MCF 10A (cell line): Measurements from ENCODE around the gene MPZL1. TPM values are rescaled to one million over a fixed set of nuclear protein-coding genes. Genes with fewer than 3 reads are reported as not detected.
A peak's percentile ranks its signal among the peaks of the same experiment; 100 is the strongest.

Experiments
- BruUV-seq: library from RNA; stranded (reverse); fragments of 400-500 nt; replicated peaks from 2 replicates; lab custom pipeline; 2021; lab: Mats Ljungman, UMichigan
- CTCF ChIA-PET: fragments of 300-600 bp; sonication (Branson Sonifier 250); formaldehyde crosslinking; extraction: SDS; loops from one replicate; lab custom pipeline; 2021; ENCODE audit warnings: antibody characterized with exemption, inconsistent platforms; lab: Yijun Ruan, JAX
- POLR2A ChIA-PET: fragments of 300-600, 350-650 bp; sonication (Branson Sonifier 250); formaldehyde crosslinking; extraction: SDS; loops from one replicate; lab custom pipeline; 2020; ENCODE audit warnings: antibody characterized with exemption, inconsistent platforms; lab: Yijun Ruan, JAX
- DNase-seq: peaks from one replicate; pipeline ENCODE4 v3.0.0-alpha.2; 2018; ENCODE audit not compliant: unreplicated experiment
- H3K27ac Mint-ChIP-seq: one replicate; pipeline ENCODE4 v1.8.0; 2022; ENCODE audit warnings: mild to moderate bottlenecking, low read depth, mixed read lengths; ENCODE audit not compliant: unreplicated experiment
- H3K27me3 Mint-ChIP-seq: one replicate; pipeline ENCODE4 v1.8.0; 2022; ENCODE audit warnings: mixed read lengths; ENCODE audit not compliant: insufficient read depth, unreplicated experiment
- H3K36me3 Mint-ChIP-seq: one replicate; pipeline ENCODE4 v1.8.0; 2022; ENCODE audit warnings: mild to moderate bottlenecking, moderate library complexity, mixed read lengths; ENCODE audit not compliant: insufficient read depth, unreplicated experiment
- H3K4me1 Mint-ChIP-seq: one replicate; pipeline ENCODE4 v1.8.0; 2022; ENCODE audit warnings: mixed read lengths; ENCODE audit not compliant: insufficient read depth, unreplicated experiment
- H3K4me3 Mint-ChIP-seq: one replicate; pipeline ENCODE4 v1.8.0; 2022; ENCODE audit warnings: mild to moderate bottlenecking, moderate library complexity, mixed read lengths; ENCODE audit not compliant: unreplicated experiment
- H3K9me3 Mint-ChIP-seq: one replicate; pipeline ENCODE4 v1.8.0; 2022; ENCODE audit warnings: mixed read lengths; ENCODE audit not compliant: unreplicated experiment
- CTCF ChIP-seq: fragments of 200-600 bp; IDR thresholded peaks from one replicate; pipeline ENCODE4 v1.8.0; 2022; ENCODE audit warnings: antibody characterized with exemption, mild to moderate bottlenecking; ENCODE audit not compliant: unreplicated experiment
- intact Hi-C: fragments of 100-400 bp; cut with micrococcal nuclease; formaldehyde crosslinking; loops from 2 replicates; pipeline ENCODE4 v1.14.1; 2022
- total RNA-seq: library from RNA; stranded (reverse); gene quantifications from 2 replicates; pipeline ENCODE4 v1.2.3, GENCODE V29; 2022

MPZL1 gene
- total RNA-seq, 1 experiment from 2014 or later, result 169 TPM

DNA sequence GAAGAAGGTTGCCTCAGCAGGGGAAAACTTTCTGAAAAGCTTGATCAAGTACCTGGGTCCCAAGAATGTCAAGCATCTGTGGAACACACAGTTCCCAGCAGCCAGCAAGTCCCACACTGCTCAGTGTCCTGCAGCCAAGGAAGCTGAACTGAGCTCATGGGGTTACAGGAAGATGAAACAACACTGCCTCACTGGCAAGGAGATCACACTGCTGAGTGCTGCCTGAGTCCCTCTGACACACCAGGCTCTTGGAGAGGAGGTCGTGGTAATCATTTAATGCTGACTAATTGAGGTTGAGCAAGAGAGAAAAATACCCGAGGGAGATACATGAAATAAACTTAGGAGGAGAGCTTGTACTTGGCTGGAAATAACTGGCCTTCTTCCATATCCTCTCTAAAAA, 75.2 kb downstream of the MPZL1 start:
- peak; percentile 100 for DNase-seq
- Mint-ChIP-seq H3K36me3 (peaks cover 40% of the 10 kb centered on the region), H3K9me3 (no peaks in the 10 kb centered on the region), H3K4me1 (peaks cover 63% of the 10 kb centered on the region), H3K27ac (peak overlapping the region; percentile 83), H3K27me3 (no peaks in the 10 kb centered on the region), H3K4me3 (peak overlapping the region; percentile 57)
- TF ChIP-seq CTCF, result peak; percentile 12
- BruUV-seq, result no TSS peak
- intact Hi-C loops, result loop anchor here (1.0 to 2.0 kb wide), 3 partner anchors 76 to 140 kb away; partner anchors contain the start of genes DCAF6, MPC2 and MPZL1
- ChIA-PET POLR2A (interaction anchor here (0.6 to 9.7 kb wide), 37 partner anchors 8 to 577 kb away, joined by 3 to 202 read pairs (median 4); partner anchors contain the start of genes CREG1, DCAF6, MPC2 and MPZL1), CTCF (interaction anchor here (0.6 to 2.7 kb wide), 12 partner anchors 11 to 285 kb away, joined by 3 to 43 read pairs (median 8); no protein-coding TSS in a partner anchor)

GRCh38 chr1:167798952-167799351, 77.2 kb downstream of the MPZL1 start:
- H3K4me3 Mint-ChIP-seq, result no peak overlapping the region
- ChIA-PET POLR2A (interaction anchor here (0.6 to 9.7 kb wide), 13 partner anchors 8 to 245 kb away, joined by 3 to 202 read pairs (median 3); partner anchors contain the start of genes CREG1, DCAF6, MPC2 and MPZL1), CTCF (interaction anchor here (0.6 to 6.0 kb wide), 10 partner anchors 8 to 471 kb away, joined by 3 to 67 read pairs (median 6); no protein-coding TSS in a partner anchor)
- no peak for DNase-seq
- H3K4me1 Mint-ChIP-seq, result peaks cover 63% of the 10 kb centered on the region
- no peaks in the 10 kb centered on the region for H3K27me3 Mint-ChIP-seq
- no peak overlapping the region for H3K27ac Mint-ChIP-seq
- no TSS peak for BruUV-seq
- intact Hi-C loops, result no loop called here
- TF ChIP-seq CTCF, result no peak
- no peaks in the 10 kb centered on the region for H3K9me3 Mint-ChIP-seq
- peaks cover 27% of the 10 kb centered on the region for H3K36me3 Mint-ChIP-seq

- peaks cover 19% of the 10 kb centered on the region for H3K36me3 Mint-ChIP-seq
- ChIA-PET POLR2A (interaction anchor here (0.6 to 9.7 kb wide), 23 partner anchors 9 to 542 kb away, joined by 3 to 202 read pairs (median 3); partner anchors contain the start of genes CREG1, DCAF6, MPC2 and MPZL1), CTCF (interaction anchor here (0.6 to 6.0 kb wide), 17 partner anchors 8 to 471 kb away, joined by 3 to 67 read pairs (median 4); partner anchors contain the start of genes MPZL1 and TIPRL)
- peak; percentile 84 for DNase-seq
- H3K4me1 Mint-ChIP-seq, result peaks cover 61% of the 10 kb centered on the region
- no peaks in the 10 kb centered on the region for H3K27me3 Mint-ChIP-seq
- no TSS peak for BruUV-seq
- H3K9me3 Mint-ChIP-seq, result no peaks in the 10 kb centered on the region
- TF ChIP-seq CTCF, result no peak
- no peak overlapping the region for H3K4me3 Mint-ChIP-seq
- peak overlapping the region; percentile 23 for H3K27ac Mint-ChIP-seq
- intact Hi-C loops, result loop anchor here (10.0 kb wide), 1 partner anchor 245 kb away; the partner anchor contains the start of gene CREG1
These were observed 78.0 kb downstream of the MPZL1 start for GRCh38 chr1:167799747-167800146.

GRCh38 chr1:167800251-167800650, 78.5 kb downstream of the MPZL1 start:
- ChIA-PET POLR2A (interaction anchor here (0.6 to 9.7 kb wide), 19 partner anchors 8 to 542 kb away, joined by 3 to 202 read pairs (median 4); partner anchors contain the start of genes DCAF6, MPC2 and MPZL1), CTCF (interaction anchor here (0.7 to 6.0 kb wide), 12 partner anchors 9 to 200 kb away, joined by 3 to 67 read pairs (median 5); partner anchors contain the start of gene MPZL1)

More at GRCh38 chr1:167800251-167800650, 78.5 kb downstream of the MPZL1 start:
- Mint-ChIP-seq H3K27ac (peak overlapping the region; percentile 23), H3K9me3 (no peaks in the 10 kb centered on the region), H3K36me3 (peaks cover 14% of the 10 kb centered on the region), H3K4me1 (peaks cover 59% of the 10 kb centered on the region), H3K4me3 (no peak overlapping the region), H3K27me3 (no peaks in the 10 kb centered on the region)
- BruUV-seq, result no TSS peak
- DNase-seq, result no peak
- intact Hi-C loops, result loop anchor here (10.0 kb wide), 1 partner anchor 245 kb away; the partner anchor contains the start of gene CREG1
- TF ChIP-seq CTCF, result no peak
